MM.1S (cell line): Measurements from ENCODE around the gene GLS.

ENCODE experiments used
- DNase-seq: peaks from one replicate; pipeline ENCODE4 v3.0.0-alpha.2; 2015
- H2AFZ ChIP-seq: fragments of 300-600 bp; sonication (generic); 2 replicates; pipeline ENCODE4 v1.6.0; 2016; ENCODE audit warnings: antibody characterized with exemption, low read length
- H3F3A ChIP-seq: fragments of 300-600 bp; sonication (generic); 2 replicates; pipeline ENCODE4 v1.6.1; 2016; ENCODE audit warnings: mild to moderate bottlenecking, antibody characterized with exemption, low read length, moderate library complexity, mixed read lengths; ENCODE audit not compliant: insufficient read depth
- H3K27ac ChIP-seq: fragments of 300-600 bp; sonication (generic); 2 replicates; pipeline ENCODE4 v1.5.1; 2016; ENCODE audit warnings: mild to moderate bottlenecking, low read length
- H3K27me3 ChIP-seq: fragments of 300-600 bp; sonication (generic); replicated peaks from 2 replicates; pipeline ENCODE4 v1.6.0; 2016; ENCODE audit warnings: low read length; ENCODE audit not compliant: insufficient read depth
- H3K36me3 ChIP-seq: fragments of 300-600 bp; sonication (generic); replicated peaks from 2 replicates; pipeline ENCODE4 v1.6.1; 2016; ENCODE audit warnings: mild to moderate bottlenecking, low read length, mixed read lengths; ENCODE audit not compliant: insufficient read depth
- H3K4me1 ChIP-seq: fragments of 300-600 bp; sonication (generic); 2 replicates; pipeline ENCODE4 v1.6.1; 2016; ENCODE audit warnings: low read length, mixed read lengths
- H3K4me2 ChIP-seq: fragments of 300-600 bp; sonication (generic); 2 replicates; pipeline ENCODE4 v1.6.0; 2016; ENCODE audit warnings: low read depth, low read length
- H3K4me3 ChIP-seq: fragments of 300-600 bp; sonication (generic); 2 replicates; pipeline ENCODE4 v1.5.1; 2016; ENCODE audit warnings: low read length, mixed read lengths
- H3K79me2 ChIP-seq: fragments of 300-600 bp; sonication (generic); 2 replicates; pipeline ENCODE4 v1.6.1; 2016; ENCODE audit warnings: mixed run types, low read length, mixed read lengths
- H3K9ac ChIP-seq: fragments of 300-600 bp; sonication (generic); 2 replicates; pipeline ENCODE4 v1.6.1; 2016; ENCODE audit warnings: low read length, mixed read lengths
- H3K9me2 ChIP-seq: fragments of 300-600 bp; sonication (generic); replicated peaks from 2 replicates; pipeline ENCODE4 v1.6.1; 2016; ENCODE audit warnings: mild to moderate bottlenecking, low read length, mixed read lengths; ENCODE audit not compliant: insufficient read depth
- H3K9me3 ChIP-seq: fragments of 300-600 bp; sonication (generic); replicated peaks from 2 replicates; pipeline ENCODE4 v1.6.1; 2016; ENCODE audit warnings: mild to moderate bottlenecking, low read length, mixed read lengths; ENCODE audit not compliant: insufficient read depth
- H4K20me1 ChIP-seq: fragments of 300-600 bp; sonication (generic); 2 replicates; pipeline ENCODE4 v1.6.1; 2016; ENCODE audit warnings: mild to moderate bottlenecking, low read length, moderate library complexity, mixed read lengths; ENCODE audit not compliant: insufficient read depth
- CTCF ChIP-seq: fragments of 300-600 bp; sonication (generic); IDR thresholded peaks from 2 replicates; pipeline ENCODE4 v1.5.1; 2016; ENCODE audit warnings: antibody characterized with exemption, low read length, mixed read lengths
- EZH2 ChIP-seq: fragments of 300-600 bp; sonication (generic); optimal IDR thresholded peaks from 2 replicates; pipeline ENCODE3; 2017; ENCODE audit warnings: low read depth, mild to moderate bottlenecking, antibody characterized with exemption, low read length, mixed read lengths
- EZH2phosphoT487 ChIP-seq: fragments of 300-600 bp; sonication (generic); IDR thresholded peaks from 2 replicates; pipeline ENCODE4 v1.6.1; 2018; ENCODE audit warnings: antibody characterized with exemption, low read length

GLS gene

GRCh38 chr2:190978389-190979053, 97.9 kb downstream of the GLS start:
- no peaks in the 10 kb centered on the region for H3K9me3 ChIP-seq
- TF ChIP-seq CTCF (no peak), EZH2phosphoT487 (no peak), EZH2 (no peak)
- no peak overlapping the region for H3K9ac ChIP-seq
- H3K4me2 ChIP-seq, result no peak overlapping the region
- no peak overlapping the region for H3K27ac ChIP-seq
- no peaks in the 10 kb centered on the region for H3K9me2 ChIP-seq
- H3F3A ChIP-seq, result no peaks in the 10 kb centered on the region
- H3K36me3 ChIP-seq, result peaks cover 3% of the 10 kb centered on the region; the same call in 1 of the 2 replicates
- H4K20me1 ChIP-seq, result no peaks in the 10 kb centered on the region
- no peaks in the 10 kb centered on the region for H3K4me1 ChIP-seq
- H2AFZ ChIP-seq, result no peak overlapping the region
- no peaks in the 10 kb centered on the region for H3K79me2 ChIP-seq
- H3K27me3 ChIP-seq, result no peaks in the 10 kb centered on the region
- no peak for DNase-seq
- H3K4me3 ChIP-seq, result no peak overlapping the region

- TF ChIP-seq EZH2phosphoT487 (no peak), CTCF (no peak), EZH2 (no peak)
- H3K9me3 ChIP-seq, result no peaks in the 10 kb centered on the region
These were observed 99.4 kb downstream of the GLS start for GRCh38 chr2:190979906-190980629.

DNA sequence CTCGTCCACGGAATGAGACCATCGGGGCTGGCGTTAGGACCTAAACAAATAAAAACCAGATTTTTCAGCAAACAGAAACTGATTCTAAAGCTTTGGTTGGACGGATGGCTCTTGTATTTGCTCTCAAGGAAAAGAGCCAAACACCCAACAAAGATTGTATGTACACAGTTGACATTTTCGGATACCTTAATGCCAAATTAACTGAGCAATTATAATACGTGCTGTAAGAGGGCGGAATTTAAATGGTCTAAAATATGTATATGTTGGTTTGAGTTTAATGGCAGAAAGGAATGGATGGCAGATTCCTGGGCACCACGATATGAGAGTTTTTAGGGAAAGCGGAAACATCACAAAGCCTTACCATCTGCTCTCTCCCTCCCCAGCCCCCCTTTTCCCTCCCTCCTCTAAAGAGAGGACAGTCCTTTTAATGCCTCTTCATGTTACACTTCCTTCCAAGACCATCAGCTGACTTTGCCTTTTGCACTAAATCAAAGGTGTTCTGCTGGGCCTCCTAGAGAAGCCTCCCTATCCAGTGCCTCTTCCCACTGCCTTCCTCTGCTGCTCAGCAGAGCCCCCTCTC, 100.1 kb downstream of the GLS start:
- Histone ChIP-seq H2AFZ (no peak overlapping the region), H3K4me3 (no peak overlapping the region), H3K27me3 (no peaks in the 10 kb centered on the region), H3K9me2 (no peaks in the 10 kb centered on the region), H4K20me1 (no peaks in the 10 kb centered on the region), H3K79me2 (no peaks in the 10 kb centered on the region), H3K36me3 (peaks cover 4% of the 10 kb centered on the region; the same call in 1 of the 2 replicates), H3F3A (no peaks in the 10 kb centered on the region), H3K4me2 (no peak overlapping the region), H3K4me1 (no peaks in the 10 kb centered on the region), H3K27ac (no peak overlapping the region), H3K9ac (no peak overlapping the region), H3K9me3 (no peaks in the 10 kb centered on the region)
- TF ChIP-seq EZH2phosphoT487 (no peak), CTCF (no peak), EZH2 (no peak)
- DNase-seq, result no peak

More at GRCh38 chr2:190979906-190980629, 99.4 kb downstream of the GLS start:
- no peak overlapping the region for H3K27ac ChIP-seq
- no peaks in the 10 kb centered on the region for H4K20me1 ChIP-seq
- no peak for DNase-seq
- no peaks in the 10 kb centered on the region for H3F3A ChIP-seq
- no peak overlapping the region for H3K4me2 ChIP-seq
- H3K9ac ChIP-seq, result no peak overlapping the region
- no peaks in the 10 kb centered on the region for H3K9me2 ChIP-seq
- no peaks in the 10 kb centered on the region for H3K79me2 ChIP-seq
- no peaks in the 10 kb centered on the region for H3K4me1 ChIP-seq
- H3K27me3 ChIP-seq, result no peaks in the 10 kb centered on the region
- peaks cover 4% of the 10 kb centered on the region; the same call in 1 of the 2 replicates for H3K36me3 ChIP-seq
- H3K4me3 ChIP-seq, result no peak overlapping the region
- no peak overlapping the region for H2AFZ ChIP-seq
